GM21515 (cell line): Measurements from ENCODE around the gene PRL.

ENCODE experiments used
- ATAC-seq: cut with Tn5 transposase; IDR thresholded peaks from one replicate; pipeline ENCODE4 v1.9.1; 2021; ENCODE audit not compliant: unreplicated experiment

Gene PRL

DNA sequence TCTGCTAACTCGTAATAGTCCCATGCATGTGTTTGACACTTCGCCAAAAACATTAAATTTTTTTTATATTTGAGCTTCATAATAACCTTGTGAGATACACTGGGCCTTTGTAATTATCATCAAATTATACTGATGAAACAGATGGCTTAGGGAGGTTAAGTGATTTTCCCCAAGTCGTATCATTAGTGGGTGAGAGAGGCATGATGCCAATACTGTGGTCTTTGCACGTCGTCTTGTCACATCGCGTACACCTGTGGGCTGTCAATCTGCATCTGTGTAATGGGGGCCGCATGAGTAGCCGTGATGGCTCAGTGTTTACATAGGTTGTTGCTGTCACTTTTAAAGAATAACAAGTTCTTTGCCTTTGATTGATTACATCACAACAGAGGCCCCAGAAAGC lies 1.7 kb downstream of the PRL start:
- ATAC-seq: no peak

DNA sequence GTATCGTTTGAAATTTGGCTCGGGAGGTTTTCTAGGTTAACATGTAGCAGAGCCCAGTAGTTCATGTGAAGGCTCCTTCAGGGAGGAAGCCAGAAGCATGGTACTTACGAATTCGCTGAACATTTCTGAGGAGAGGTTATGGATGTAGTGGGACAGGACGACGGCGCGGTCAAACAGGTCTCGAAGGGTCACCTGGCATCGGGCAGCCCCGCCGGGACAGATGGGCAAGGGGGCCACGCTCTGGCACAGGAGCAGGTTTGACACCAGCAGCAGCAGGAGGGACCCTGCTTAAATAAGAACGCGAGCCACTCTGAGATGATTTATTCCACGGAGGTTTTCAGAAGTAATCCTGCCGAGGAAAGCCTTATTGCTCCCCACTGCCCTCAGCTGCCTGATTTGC lies 2.5 kb downstream of the PRL start:
- ATAC-seq: no peak

DNA sequence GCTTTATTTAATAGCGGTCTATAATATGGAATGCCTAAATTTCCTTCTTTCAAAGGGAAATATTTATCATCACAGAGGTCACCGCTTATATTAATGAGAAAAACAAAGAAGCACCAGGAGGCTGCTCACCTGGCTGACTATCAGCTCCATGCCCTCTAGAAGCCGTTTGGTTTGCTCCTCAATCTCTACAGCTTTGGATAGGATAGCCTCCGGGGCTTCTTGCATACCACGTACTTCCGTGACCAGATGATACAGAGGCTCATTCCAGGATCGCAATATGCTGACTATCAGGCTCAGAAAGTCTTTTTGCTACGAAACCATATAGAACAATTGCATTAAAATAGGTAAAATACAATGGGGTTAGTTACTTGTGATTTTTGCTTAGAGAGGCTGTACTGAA lies 6.8 kb downstream of the PRL start:
- ATAC-seq: no peak

DNA sequence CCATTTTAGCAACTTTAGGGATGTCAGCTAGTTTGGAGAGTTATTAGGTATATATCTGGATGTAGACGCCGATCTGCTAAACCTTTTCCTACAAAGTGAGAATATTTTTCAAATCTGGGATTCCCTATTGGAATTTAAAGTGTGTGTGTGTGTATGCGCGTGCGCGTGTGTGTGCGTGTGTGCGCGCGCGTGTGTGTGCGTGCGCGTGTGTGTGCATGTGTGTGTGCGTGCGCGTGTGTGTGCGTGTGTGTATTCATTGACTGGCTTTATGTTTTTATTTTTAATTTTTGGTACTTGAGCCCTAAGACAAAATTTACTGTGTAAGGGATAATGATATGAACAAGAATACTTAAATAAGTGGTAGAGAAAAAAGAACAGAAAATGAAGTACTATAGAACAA lies 8.1 kb downstream of the PRL start:
- no peak for ATAC-seq

DNA sequence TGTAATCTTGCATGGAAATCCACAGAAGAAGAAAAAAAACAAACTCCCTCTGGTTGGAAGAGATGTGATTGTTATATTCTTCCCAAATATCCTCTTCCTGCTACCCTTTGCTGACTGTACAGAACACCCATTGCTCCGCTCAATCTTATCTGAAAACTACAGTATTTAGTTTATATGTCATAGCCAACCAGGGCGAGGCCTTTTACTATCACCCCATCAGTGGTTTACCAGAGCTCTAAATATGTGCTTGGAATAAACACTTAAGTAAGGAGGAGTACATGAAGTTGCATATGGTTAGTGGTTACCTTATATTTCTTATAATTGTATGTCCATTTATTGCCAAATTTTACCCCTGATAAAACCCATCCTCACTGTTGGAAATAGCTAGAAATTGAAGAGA lies 12.2 kb downstream of the PRL start:
- no peak for ATAC-seq

DNA sequence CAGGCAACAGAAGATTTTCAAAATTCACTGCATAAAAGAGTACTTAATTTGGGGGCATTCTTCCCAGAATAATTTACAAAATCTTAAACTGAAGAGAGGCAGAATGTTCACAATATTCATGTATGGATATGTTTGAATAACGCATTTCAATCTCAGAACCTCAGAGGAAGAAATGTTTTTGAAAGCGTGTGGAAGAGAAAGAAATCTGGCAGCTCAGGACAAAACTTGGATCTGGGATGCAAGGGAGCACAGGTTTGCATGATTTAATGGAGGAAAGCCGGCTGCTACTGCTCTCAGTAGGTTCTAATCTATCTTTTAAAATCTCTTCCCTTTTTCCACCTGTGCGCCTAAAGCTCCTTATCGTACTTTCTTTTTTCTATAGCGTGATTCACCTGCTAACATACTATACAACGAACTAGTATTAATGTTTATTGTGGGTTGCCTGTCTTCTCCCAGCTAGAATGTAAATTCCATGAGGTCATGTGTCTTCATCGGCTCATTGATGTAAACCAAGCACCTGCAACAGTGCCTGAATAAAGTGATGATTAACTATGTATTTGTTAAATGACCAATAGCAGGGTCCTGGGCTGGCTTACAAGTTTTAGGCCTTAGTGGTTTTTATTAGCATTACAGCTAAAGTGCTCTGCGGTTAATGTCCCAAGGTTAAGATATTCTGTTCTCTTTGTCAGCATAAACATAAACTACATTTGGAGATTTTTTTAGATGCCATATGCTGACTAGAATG lies 15.3 kb downstream of the PRL start:
- no peak for ATAC-seq

DNA sequence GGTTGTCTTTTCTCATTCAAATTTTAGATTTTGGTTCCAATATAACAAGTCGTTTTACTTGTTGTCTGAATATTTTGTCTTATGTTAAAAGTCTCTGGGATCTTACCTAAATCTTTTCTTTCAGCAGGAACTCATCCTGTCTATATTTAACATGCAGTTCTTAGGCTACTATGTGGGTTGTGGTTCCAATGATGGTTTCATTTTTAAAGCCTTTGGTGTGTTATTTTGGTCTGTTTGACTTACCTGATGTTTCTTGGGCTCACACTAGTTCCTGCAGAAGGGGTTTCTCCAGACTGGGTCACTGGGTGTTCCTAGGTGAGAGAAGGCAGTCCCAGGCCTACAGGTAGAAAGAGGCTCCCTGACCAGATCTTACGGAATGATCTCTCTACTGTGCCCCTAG lies 17.4 kb downstream of the PRL start:
- no peak for ATAC-seq

DNA sequence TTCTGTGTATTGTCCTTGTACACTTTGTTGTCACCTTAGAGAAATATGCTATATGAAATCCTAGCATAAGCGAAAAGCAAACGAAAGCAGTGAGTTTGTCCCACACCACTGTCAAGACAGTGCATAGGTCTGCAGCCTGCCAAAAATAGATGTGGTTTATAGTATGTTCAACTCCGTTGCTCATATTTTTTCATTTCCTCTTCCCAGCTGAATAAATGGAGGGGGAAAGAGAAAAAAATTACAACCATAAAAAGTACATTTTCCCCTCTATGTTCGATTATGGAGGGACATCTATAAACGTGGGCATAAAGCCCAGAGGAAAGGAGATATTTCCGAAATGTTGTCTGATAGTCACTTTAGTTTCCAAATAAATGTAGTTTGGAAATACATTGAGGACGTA lies 25.8 kb downstream of the PRL start:
- peak; percentile 74 for ATAC-seq

DNA sequence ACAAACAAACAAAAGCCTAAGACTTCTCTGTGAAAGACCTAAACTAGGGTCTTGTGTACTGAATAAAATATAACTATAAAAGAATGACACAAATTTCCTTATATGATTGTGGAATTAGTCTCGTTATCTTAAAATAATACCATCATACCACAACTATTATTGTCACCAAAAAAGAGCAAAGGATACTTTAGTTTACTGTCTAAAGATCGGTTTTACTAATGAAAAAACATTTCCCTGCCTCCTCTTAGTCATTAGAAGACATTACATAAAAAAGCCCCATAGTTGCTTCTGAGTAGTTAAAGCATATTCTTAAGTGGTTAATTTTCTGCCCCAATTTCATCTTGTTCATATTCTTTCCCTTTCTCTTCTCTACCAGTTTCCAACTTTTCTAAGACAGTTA lies 33.1 kb downstream of the PRL start:
- ATAC-seq: no peak

DNA sequence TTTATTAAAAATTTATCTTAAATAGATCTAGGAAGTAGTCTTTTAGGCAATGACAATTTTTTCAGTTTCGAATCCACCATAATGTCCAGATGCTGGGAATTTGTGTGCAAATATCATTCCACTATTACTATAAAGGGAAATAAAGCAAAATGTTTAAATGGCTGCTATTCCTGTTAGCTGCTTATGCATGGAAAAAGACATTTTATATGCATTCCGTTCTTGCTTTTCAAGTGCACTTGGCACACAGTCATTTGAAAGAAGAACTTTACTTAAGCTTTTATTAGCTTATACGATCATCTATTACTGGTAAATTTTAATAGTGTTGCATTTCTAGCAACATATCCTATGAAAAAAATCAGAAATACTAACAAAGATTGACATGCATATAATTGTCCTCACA lies 42.0 kb downstream of the PRL start:
- no peak for ATAC-seq

DNA sequence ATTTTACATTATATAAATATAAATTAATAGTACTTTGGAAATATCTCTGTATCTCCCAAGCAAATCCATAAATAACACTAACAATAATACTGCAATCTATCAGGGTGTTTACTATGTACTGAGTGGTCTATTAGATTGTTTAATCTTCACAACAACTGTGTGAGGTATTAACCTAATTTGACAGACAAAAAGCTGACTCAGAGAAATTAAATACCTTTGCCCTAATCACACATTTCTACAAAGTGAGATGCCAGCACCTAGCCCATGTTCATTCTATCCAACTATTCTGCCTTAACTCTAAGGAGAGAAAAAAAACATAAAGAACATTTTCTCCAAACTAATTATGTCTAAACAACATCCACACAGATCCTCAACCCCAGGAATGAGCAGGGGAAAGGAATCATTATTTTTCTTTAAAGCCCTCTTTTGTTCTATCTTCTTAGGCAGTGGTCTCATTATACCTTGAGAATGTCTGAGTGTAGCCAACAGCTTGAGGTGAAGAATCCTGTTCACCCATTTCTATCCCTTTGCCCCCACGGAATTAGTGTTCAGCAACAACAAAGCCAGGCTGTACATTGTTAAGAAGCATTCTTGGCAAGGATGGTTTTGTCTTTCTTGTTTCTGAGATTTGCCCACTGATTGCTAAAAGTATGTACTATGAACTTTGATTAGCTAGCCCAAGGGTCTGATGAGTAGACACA lies 42.7 kb downstream of the PRL start:
- no peak for ATAC-seq

DNA sequence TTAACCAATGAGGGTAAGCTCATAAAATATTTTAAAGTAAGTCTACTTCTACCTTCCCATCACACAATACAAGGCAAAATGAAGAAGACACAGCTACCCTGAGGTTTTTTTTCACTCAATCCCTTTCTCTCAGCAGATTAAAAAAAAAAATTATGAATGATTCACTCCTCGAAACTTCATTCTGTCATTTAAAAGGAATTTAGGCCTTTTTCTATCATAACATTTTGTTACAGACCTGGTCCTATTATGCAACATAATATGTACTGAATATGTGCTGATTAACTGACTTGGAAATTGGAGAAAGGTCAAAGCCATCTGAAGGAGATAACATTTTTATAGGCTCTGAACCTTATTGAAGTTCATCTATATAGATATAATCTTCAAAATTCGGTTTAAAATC lies 45.5 kb downstream of the PRL start:
- ATAC-seq: no peak

DNA sequence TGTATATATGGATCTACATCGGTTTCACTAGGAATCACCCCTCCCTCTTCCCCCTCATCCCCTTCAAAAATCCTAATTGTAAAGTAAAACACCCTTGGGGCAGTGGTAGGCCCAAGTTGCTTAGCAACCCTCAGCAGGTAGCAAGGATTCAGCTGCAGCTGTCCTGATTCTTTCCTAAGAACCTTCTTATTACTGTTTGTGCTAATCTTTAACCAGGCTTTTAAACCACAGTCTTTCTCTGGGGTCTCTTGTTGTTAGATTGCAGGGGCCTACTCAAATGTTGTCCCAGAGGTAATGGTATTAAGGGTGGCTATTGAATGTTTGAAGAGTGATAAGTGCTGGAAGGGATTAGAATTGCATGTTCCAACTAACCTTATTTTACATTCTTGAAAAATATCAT lies 46.4 kb downstream of the PRL start:
- no peak for ATAC-seq

DNA sequence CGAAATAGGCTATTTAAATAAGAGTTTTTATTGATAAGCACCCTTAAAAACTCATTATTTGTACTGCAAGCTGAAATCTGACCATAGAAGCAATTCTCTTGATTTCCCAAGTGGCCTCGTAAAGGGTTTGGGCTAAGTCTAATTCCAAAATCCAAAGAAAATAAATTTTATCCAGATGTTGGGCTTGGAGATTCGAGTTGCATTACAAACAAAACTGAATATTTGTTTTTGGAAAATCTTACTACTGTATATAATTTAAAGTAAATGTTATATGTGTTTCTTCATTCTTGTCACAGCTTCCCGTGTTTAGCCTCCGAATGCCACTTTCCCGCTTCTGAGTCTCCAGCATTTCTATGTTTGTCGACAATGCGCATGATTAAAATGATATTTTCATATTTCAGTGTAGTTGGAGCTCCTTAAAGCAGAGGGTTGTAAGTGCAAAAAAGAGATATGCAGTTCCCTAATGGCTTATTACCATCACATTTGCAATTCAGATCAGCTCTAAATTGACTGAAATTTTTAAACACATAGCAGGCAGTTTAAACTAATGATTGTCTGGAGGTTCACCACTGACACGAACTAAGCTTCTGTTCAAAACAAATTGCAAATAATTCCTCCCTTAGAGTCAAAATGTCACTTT lies 47.0 kb downstream of the PRL start:
- ATAC-seq: no peak

DNA sequence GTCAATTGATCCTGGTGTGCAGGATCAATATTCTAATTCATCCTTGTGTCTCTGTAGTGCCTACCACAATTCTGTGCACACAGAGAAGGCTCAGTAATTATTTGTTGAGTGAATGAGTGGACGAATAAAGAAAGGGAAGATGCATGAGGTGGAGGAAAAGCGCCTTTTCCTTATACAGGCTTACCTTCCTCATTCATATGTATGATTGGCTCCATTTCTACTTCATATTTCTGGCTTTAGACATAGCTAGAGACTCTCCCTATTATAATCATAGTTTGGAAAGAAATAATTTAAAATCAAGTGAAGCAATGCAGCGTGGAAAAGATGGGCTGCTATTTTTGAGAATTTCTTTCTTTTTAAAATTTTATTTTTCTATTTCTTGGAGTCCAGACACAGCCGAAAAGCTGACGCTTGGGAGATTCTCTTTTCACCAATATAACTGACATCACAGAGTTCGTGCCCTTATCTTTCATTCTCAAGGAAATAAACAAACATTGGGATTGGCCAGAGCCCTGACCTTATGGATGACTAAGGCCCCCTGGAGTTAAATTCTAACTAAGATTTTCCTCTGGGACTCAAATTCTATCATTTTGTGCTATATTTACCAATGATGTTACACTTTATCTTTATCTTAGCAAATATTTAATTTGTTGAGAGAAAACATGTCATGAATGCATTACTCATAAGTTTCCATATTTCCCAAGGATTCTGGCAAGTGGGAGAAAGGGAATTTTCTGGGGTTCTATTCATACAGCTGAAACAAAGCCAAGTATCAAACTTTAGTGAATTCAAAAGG lies 48.1 kb downstream of the PRL start:
- ATAC-seq: no peak

DNA sequence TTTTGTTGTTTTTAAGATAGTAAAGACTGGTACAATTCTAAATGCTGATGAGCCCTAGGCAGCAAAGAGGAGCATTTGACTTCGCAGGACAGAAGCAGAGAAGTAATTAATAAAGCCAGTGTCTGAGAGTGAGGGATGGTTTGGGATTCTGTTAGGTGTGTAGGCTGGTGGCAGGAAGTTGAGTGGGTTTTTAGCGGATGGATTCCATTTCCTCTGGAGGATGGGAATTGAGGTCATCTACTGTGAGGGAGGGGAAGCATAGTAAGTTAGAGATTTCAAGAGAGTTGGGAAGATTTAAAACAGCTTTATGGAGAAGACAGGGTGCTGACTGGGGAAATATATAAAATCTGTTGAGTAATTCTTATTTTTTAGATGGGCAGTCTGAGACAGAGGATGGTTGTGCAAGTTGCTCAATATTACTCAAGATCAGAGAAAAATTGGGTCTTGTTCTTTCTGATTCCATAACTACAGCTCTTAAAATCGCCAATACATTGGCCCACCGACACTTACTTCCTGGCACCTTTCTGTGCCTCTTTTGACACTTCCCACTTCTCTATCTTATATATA lies 48.8 kb downstream of the PRL start:
- no peak for ATAC-seq

DNA sequence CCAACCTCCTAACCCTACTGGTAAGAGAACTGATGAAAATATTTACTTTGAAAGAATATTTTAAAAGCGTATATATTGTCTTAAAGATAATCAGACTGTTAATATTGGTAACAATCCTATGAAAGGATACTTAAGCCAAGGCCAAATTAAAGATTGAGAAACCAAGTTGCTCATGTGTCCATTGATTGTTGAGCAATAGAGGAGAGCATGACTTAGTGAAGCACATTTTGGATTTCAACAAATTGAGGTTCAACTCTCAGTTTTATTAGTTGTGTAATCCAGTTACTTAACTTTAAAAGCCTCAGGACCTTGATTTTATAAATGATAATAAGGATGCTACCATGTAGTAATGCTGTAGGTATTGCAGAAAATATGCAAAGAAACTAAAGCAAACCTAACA lies 56.8 kb downstream of the PRL start:
- ATAC-seq: no peak

DNA sequence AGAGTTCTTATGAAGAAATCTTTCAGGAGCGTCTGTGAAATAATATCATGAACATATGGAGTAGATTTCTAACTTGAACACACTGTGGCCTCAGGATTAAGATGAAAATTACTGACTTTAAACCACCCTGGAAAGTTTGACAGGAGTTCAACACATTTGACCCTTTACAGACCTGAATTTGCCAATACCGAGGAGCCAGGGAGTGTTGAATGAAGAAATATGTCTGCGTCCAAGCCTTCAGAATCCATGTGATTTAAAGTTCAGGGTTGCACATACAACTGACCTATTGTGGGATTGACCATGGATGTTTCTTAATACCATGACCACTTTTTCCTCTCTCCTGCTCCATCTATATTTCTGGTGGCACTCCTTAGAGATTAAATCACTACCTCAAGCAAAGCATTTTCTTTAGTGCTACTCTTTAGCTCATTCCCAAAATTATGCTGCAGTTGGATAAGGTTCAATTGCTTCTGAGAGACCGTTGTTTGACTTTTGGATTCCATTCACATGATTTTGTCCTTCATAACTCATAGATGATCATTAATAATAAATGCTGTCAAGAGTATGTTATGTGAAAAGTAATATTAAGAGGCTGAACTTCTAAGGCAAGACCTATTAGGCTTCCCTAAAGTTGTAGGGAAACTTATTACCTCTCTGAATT lies 57.4 kb downstream of the PRL start:
- ATAC-seq: no peak

DNA sequence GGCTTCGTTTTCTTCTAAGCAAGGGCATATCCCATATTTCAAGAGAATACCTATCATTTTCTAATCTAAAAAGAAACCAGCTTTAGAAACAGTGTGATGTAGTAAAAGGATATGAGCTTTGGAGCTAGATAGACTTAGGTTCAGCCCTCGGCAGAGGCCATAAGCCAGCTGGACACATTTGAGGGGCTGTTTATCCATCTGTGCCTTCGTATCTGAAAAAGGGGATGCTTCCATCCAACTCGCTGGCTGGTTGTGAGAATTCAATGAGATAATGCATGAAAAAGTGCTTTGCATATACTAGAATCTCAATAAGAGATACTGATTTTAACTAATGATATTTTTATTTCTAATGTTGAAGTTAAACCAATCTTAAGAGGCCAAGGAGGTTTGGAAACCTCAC lies 58.0 kb downstream of the PRL start:
- ATAC-seq: no peak

DNA sequence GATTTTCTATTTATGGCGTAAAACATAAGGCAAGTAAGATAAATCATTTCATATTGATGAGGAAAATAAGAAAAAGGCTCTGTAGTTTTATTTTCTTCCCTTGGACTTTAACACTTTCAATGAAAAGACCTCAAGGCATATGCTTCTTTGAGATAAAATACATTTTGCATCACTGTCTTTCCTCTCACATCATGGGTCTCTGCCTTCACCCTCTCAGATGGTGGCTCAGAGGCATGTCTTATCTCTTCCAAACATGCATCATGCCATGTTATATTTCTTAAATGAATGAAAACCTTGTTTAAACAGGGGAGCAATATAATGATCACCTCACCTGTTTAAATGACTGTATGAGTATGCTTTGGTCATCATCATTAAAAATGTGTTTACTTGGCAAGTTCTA lies 59.3 kb downstream of the PRL start:
- no peak for ATAC-seq
